ENCODE results near the gene PP2D1. TPM values are rescaled to one million over a fixed set of nuclear protein-coding genes. Genes with fewer than 3 reads are reported as not detected.
"Not testable (repeated sequence)": the region's sequence is repeated elsewhere in the genome, so short reads cannot be mapped to it uniquely, and the experiment has no call there.

PP2D1 gene
- polyA plus RNA-seq, 1 experiment, result not detected

GRCh38 chr3:19997502-19997901 lies 14.6 kb downstream of the PP2D1 start:
- H3K4me3 ChIP-seq (ENCODE audit: low read depth, low read length), result no peak overlapping the region
- no peak for DNase-seq (ENCODE audit: low read depth)
- no peaks in the 10 kb centered on the region for H3K27me3 ChIP-seq (ENCODE audit: control insufficient read depth, insufficient read depth, low read length)
- POLR2A ChIA-PET, result no interaction called here
- CTCF ChIA-PET, result no interaction called here
- TF ChIP-seq CTCF (IDR thresholded peaks at IDR 0.05; ENCODE audit: insufficient read depth, low read depth, low read length), result no peak
- H3K36me3 ChIP-seq (ENCODE audit: control insufficient read depth, insufficient read depth, low read length), result no peaks in the 10 kb centered on the region

GRCh38 chr3:19994796-19995195 lies 17.3 kb downstream of the PP2D1 start:
- no peak for DNase-seq (ENCODE audit: low read depth)
- no peak for TF ChIP-seq CTCF (IDR thresholded peaks at IDR 0.05; ENCODE audit: insufficient read depth, low read depth, low read length)
- no peak overlapping the region for H3K4me3 ChIP-seq (ENCODE audit: low read depth, low read length)
- CTCF ChIA-PET, result no interaction called here
- H3K27me3 ChIP-seq (ENCODE audit: control insufficient read depth, insufficient read depth, low read length), result no peaks in the 10 kb centered on the region
- no peaks in the 10 kb centered on the region for H3K36me3 ChIP-seq (ENCODE audit: control insufficient read depth, insufficient read depth, low read length)
- POLR2A ChIA-PET, result no interaction called here

- DNase-seq (ENCODE audit: low read depth); POLR2A ChIA-PET; H3K4me3 ChIP-seq (ENCODE audit: low read depth, low read length); H3K36me3 ChIP-seq (ENCODE audit: control insufficient read depth, insufficient read depth, low read length); CTCF ChIA-PET; H3K27me3 ChIP-seq (ENCODE audit: control insufficient read depth, insufficient read depth, low read length): not testable (repeated sequence)
Measured at GRCh38 chr3:19988904-19989303, 23.2 kb downstream of the PP2D1 start.

- peaks cover 3% of the 10 kb centered on the region; the same call in 1 of the 2 replicates for H3K36me3 ChIP-seq (ENCODE audit: control insufficient read depth, insufficient read depth, low read length)
- no peak for TF ChIP-seq CTCF (IDR thresholded peaks at IDR 0.05; ENCODE audit: insufficient read depth, low read depth, low read length)
- H3K27me3 ChIP-seq (ENCODE audit: control insufficient read depth, insufficient read depth, low read length), result no peaks in the 10 kb centered on the region
- ChIA-PET CTCF (interaction anchor here (1.7 kb wide), 1 partner anchor 21 kb away, joined by 4 read pairs; no protein-coding TSS in a partner anchor), POLR2A (no interaction called here)
- DNase-seq (ENCODE audit: low read depth), result peak; percentile 27
- H3K4me3 ChIP-seq (ENCODE audit: low read depth, low read length), result no peak overlapping the region
Measured at GRCh38 chr3:19972054-19972453, 40.0 kb downstream of the PP2D1 start.

GRCh38 chr3:19970327-19970726 lies 41.7 kb downstream of the PP2D1 start:
- Histone ChIP-seq H3K4me3 (ENCODE audit: low read depth, low read length) (no peak overlapping the region), H3K36me3 (ENCODE audit: control insufficient read depth, insufficient read depth, low read length) (no peaks in the 10 kb centered on the region), H3K27me3 (ENCODE audit: control insufficient read depth, insufficient read depth, low read length) (no peaks in the 10 kb centered on the region)
- TF ChIP-seq CTCF (IDR thresholded peaks at IDR 0.05; ENCODE audit: insufficient read depth, low read depth, low read length), result no peak
- DNase-seq (ENCODE audit: low read depth), result no peak
- ChIA-PET POLR2A (no interaction called here), CTCF (no interaction called here)

GRCh38 chr3:19967812-19968211 lies 44.3 kb downstream of the PP2D1 start:
- DNase-seq (ENCODE audit: low read depth), result no peak
- CTCF ChIA-PET, result no interaction called here
- POLR2A ChIA-PET, result no interaction called here
- Histone ChIP-seq H3K27me3 (ENCODE audit: control insufficient read depth, insufficient read depth, low read length) (no peaks in the 10 kb centered on the region), H3K4me3 (ENCODE audit: low read depth, low read length) (no peak overlapping the region), H3K36me3 (ENCODE audit: control insufficient read depth, insufficient read depth, low read length) (no peaks in the 10 kb centered on the region)
- TF ChIP-seq CTCF (IDR thresholded peaks at IDR 0.05; ENCODE audit: insufficient read depth, low read depth, low read length), result no peak

Data from BJ (cell line).